Activated CD4-positive, alpha-beta T cell treated with anti-CD3 and anti-CD28 coated beads for 36 hours (primary cell): Measurements from ENCODE around the gene AOC1. TPM values are rescaled to one million over a fixed set of nuclear protein-coding genes. Genes with fewer than 3 reads are reported as not detected.

Experiments used
- total RNA-seq, 2 experiments: library from RNA; stranded (reverse); gene quantifications; one replicate each; pipeline ENCODE4 v1.2.3, GENCODE V29; 2021

The AOC1 gene
- total RNA-seq, 2 experiments from 2014 or later = not detected

Other genes with a start within 250 kb of the AOC1 start
- gene GIMAP6, start 220.1 kb upstream of the AOC1 start, total RNA-seq = 10 to 100 TPM; 21.6 to 25.4 TPM
- gene GIMAP2, start 166.8 kb upstream of the AOC1 start, total RNA-seq = 10 to 100 TPM; 30.0 to 40.1 TPM
- 1 to 10 TPM; 3.5 to 5.5 TPM for gene GIMAP1, start 135.9 kb upstream of the AOC1 start, total RNA-seq
- 10 to 100 TPM; 47.6 to 53.3 TPM for gene GIMAP5, start 115.1 kb upstream of the AOC1 start, total RNA-seq
- gene TMEM176B, start 52.2 kb upstream of the AOC1 start, total RNA-seq = not detected
- gene TMEM176A, start 51.7 kb upstream of the AOC1 start, total RNA-seq = not detected
- gene KCNH2, start 125.8 kb downstream of the AOC1 start, total RNA-seq = under 1 TPM; 0.48 to 0.54 TPM
- gene NOS3, start 138.5 kb downstream of the AOC1 start, total RNA-seq = 10 to 100 TPM in 1 of 2 experiments, 1 to 10 TPM in 1; 9.3 to 11.1 TPM
- gene ATG9B, start 172.0 kb downstream of the AOC1 start, total RNA-seq = 10 to 100 TPM in 1 of 2 experiments, 1 to 10 TPM in 1; 6.9 to 10.0 TPM
- 10 to 100 TPM; 41.9 to 44.5 TPM for gene ABCB8, start 175.9 kb downstream of the AOC1 start, total RNA-seq
- gene ASIC3, start 196.0 kb downstream of the AOC1 start, total RNA-seq = 1 to 10 TPM; 5.5 to 6.7 TPM
- gene CDK5, start 205.4 kb downstream of the AOC1 start, total RNA-seq = 10 to 100 TPM; 12.5 to 16.7 TPM
- 10 to 100 TPM; 58.7 to 85.0 TPM for gene SLC4A2, start 207.1 kb downstream of the AOC1 start, total RNA-seq
- 10 to 100 TPM; 56.6 to 56.7 TPM for gene FASTK, start 228.3 kb downstream of the AOC1 start, total RNA-seq
- 10 to 100 TPM; 54.0 to 67.7 TPM for gene TMUB1, start 231.0 kb downstream of the AOC1 start, total RNA-seq
- gene AGAP3, start 234.0 kb downstream of the AOC1 start, total RNA-seq = 10 to 100 TPM; 29.4 to 33.2 TPM